H1 (cell line): Measurements from ENCODE around the gene CTCF. TPM values are rescaled to one million over a fixed set of nuclear protein-coding genes. Genes with fewer than 3 reads are reported as not detected.

Source experiments
- ATF3 ChIP-seq: IDR thresholded peaks from 2 replicates; pipeline ENCODE4 v1.6.1; 2011; ENCODE audit warnings: low read depth, mild to moderate bottlenecking, low read length; ENCODE audit not compliant: insufficient read depth
- CEBPB ChIP-seq: IDR thresholded peaks from 2 replicates; pipeline ENCODE4 v1.6.1; 2012; ENCODE audit warnings: low read depth, low read length
- CHD7 ChIP-seq: fragments of 300-600 bp; sonication (generic); IDR thresholded peaks from 2 replicates; pipeline ENCODE4 v1.7.1; 2012; ENCODE audit warnings: low read length, moderate library complexity, mild to moderate bottlenecking, inconsistent platforms; ENCODE audit not compliant: insufficient replicate concordance
- RNF2 ChIP-seq: fragments of 200-900, 300-1000 bp; sonication (generic); IDR thresholded peaks from 2 replicates; pipeline ENCODE4 v1.7.1; 2016; ENCODE audit warnings: borderline replicate concordance, low read depth, mild to moderate bottlenecking, antibody characterized with exemption, low read length; ENCODE audit not compliant: poor library complexity, severe bottlenecking; ENCODE audit errors: missing control alignments
- SIRT6 ChIP-seq: IDR thresholded peaks from one replicate; pipeline ENCODE4 v1.7.1; 2012; ENCODE audit warnings: low read length, inconsistent platforms
- SP4 ChIP-seq: IDR thresholded peaks from 2 replicates; pipeline ENCODE4 v1.6.1; 2012; ENCODE audit warnings: low read length, inconsistent platforms
- TAF1 ChIP-seq: IDR thresholded peaks from 2 replicates; pipeline ENCODE4 v1.6.1; 2011; ENCODE audit warnings: mild to moderate bottlenecking, low read depth, low read length
- polyA plus RNA-seq, 7 experiments: library from polyadenylated mRNA; depleted of rRNA in 3 of 7; stranded (reverse) in 5 of 7; unstranded in 2 of 7; fragments of >200 nt in 5 of 7; fragments of 200-250 nt in 2 of 7; gene quantifications; 1 replicate in 5 of 7; 2 replicates in 1 of 7; 4 replicates in 1 of 7; pipeline versions ENCODE4 v1.2.1 to v1.2.3, GENCODE V29; 2011 to 2013; ENCODE audit warnings: missing spikeins in 2 of 7, mixed read lengths in 2 of 7
- total RNA-seq: library from RNA; stranded (reverse); fragmentation: NEBNext Ultra II Directional; extraction: Animal tissue kit (Norgen Biotek cat#: 25700); gene quantifications from 2 replicates; pipeline ENCODE4 v1.2.1, GENCODE V29; 2021

Gene CTCF
- total and polyA plus RNA-seq, 2 of the 8 experiments (the other 6 are each of a cell fraction or from before 2014, with no cell fraction given): 32.4 to 66.0 TPM

GRCh38 chr16:67579686-67580085, 17.4 kb downstream of the CTCF start (continued):
- TF ChIP-seq CHD7 (no peak), SP4 (no peak), RNF2 (no peak), TAF1 (no peak), SIRT6 (no peak), CEBPB (no peak), ATF3 (no peak)
